ENCODE measurements around the gene TRPV6. TPM values are rescaled to one million over a fixed set of nuclear protein-coding genes. Genes with fewer than 3 reads are reported as not detected.

The TRPV6 gene
- total and polyA plus RNA-seq, 2 experiments from 2014 or later, result 1.9 TPM; not detected in 1

- no peaks in the 10 kb centered on the region for H3K27me3 ChIP-seq
- H3K36me3 ChIP-seq, result no peaks in the 10 kb centered on the region
- H3K9me3 ChIP-seq (ENCODE audit: low read depth), result no peaks in the 10 kb centered on the region
- H3K27ac ChIP-seq, result no peak overlapping the region
- no peak for TF ChIP-seq CTCF (IDR thresholded peaks at IDR 0.05; ENCODE audit: low read depth, low read length)
- H3K4me3 ChIP-seq, result no peak overlapping the region
- DNase-seq (ENCODE audit: low read depth in 1 of 2, low spot score in 1 of 2), result no peak
- H3K4me1 ChIP-seq (ENCODE audit: low read depth), result no peaks in the 10 kb centered on the region
Observed at GRCh38 chr7:142919656-142920055, 34.1 kb upstream of the TRPV6 start.

- TF ChIP-seq CTCF (IDR thresholded peaks at IDR 0.05; ENCODE audit: low read depth, low read length), result no peak
- Histone ChIP-seq H3K9me3 (ENCODE audit: low read depth) (no peaks in the 10 kb centered on the region), H3K36me3 (no peaks in the 10 kb centered on the region), H3K27me3 (no peaks in the 10 kb centered on the region), H3K4me1 (ENCODE audit: low read depth) (no peaks in the 10 kb centered on the region), H3K27ac (no peak overlapping the region), H3K4me3 (no peak overlapping the region)
- no peak for DNase-seq (ENCODE audit: low read depth in 1 of 2, low spot score in 1 of 2)
Observed at GRCh38 chr7:142918901-142919300, 33.4 kb upstream of the TRPV6 start.

GRCh38 chr7:142917447-142917846, 31.9 kb upstream of the TRPV6 start:
- Histone ChIP-seq H3K27me3 (no peaks in the 10 kb centered on the region), H3K36me3 (no peaks in the 10 kb centered on the region), H3K9me3 (ENCODE audit: low read depth) (no peaks in the 10 kb centered on the region), H3K27ac (no peak overlapping the region), H3K4me1 (ENCODE audit: low read depth) (no peaks in the 10 kb centered on the region), H3K4me3 (no peak overlapping the region)
- no peak for DNase-seq (ENCODE audit: low read depth in 1 of 2, low spot score in 1 of 2)
- TF ChIP-seq CTCF (IDR thresholded peaks at IDR 0.05; ENCODE audit: low read depth, low read length), result no peak

- H3K4me3 ChIP-seq, result no peak overlapping the region
- no peak for TF ChIP-seq CTCF (IDR thresholded peaks at IDR 0.05; ENCODE audit: low read depth, low read length)
- no peak overlapping the region for H3K27ac ChIP-seq
- H3K27me3 ChIP-seq, result no peaks in the 10 kb centered on the region
- no peak for DNase-seq (ENCODE audit: low read depth in 1 of 2, low spot score in 1 of 2)
- H3K36me3 ChIP-seq, result no peaks in the 10 kb centered on the region
- H3K9me3 ChIP-seq (ENCODE audit: low read depth), result no peaks in the 10 kb centered on the region
- no peaks in the 10 kb centered on the region for H3K4me1 ChIP-seq (ENCODE audit: low read depth)
Observed at GRCh38 chr7:142916508-142916907, 31.0 kb upstream of the TRPV6 start.

GRCh38 chr7:142915315-142915714, 29.8 kb upstream of the TRPV6 start:
- Histone ChIP-seq H3K36me3 (no peaks in the 10 kb centered on the region), H3K9me3 (ENCODE audit: low read depth) (no peaks in the 10 kb centered on the region), H3K27me3 (no peaks in the 10 kb centered on the region), H3K4me1 (ENCODE audit: low read depth) (no peaks in the 10 kb centered on the region), H3K4me3 (no peak overlapping the region), H3K27ac (no peak overlapping the region)
- TF ChIP-seq CTCF (IDR thresholded peaks at IDR 0.05; ENCODE audit: low read depth, low read length), result no peak
- no peak for DNase-seq (ENCODE audit: low read depth in 1 of 2, low spot score in 1 of 2)

- DNase-seq (ENCODE audit: low read depth in 1 of 2, low spot score in 1 of 2), result no peak
- H3K27me3 ChIP-seq, result no peaks in the 10 kb centered on the region
- no peaks in the 10 kb centered on the region for H3K9me3 ChIP-seq (ENCODE audit: low read depth)
- no peaks in the 10 kb centered on the region for H3K4me1 ChIP-seq (ENCODE audit: low read depth)
- no peak overlapping the region for H3K27ac ChIP-seq
- no peaks in the 10 kb centered on the region for H3K36me3 ChIP-seq
- TF ChIP-seq CTCF (IDR thresholded peaks at IDR 0.05; ENCODE audit: low read depth, low read length), result no peak
- H3K4me3 ChIP-seq, result no peak overlapping the region
Observed at GRCh38 chr7:142914121-142914520, 28.6 kb upstream of the TRPV6 start.

All from cardiac muscle cell (in vitro differentiated cells and primary cell).